Measurements from ENCODE around the gene FGFR3. TPM values are rescaled to one million over a fixed set of nuclear protein-coding genes. Genes with fewer than 3 reads are reported as not detected.

FGFR3 gene
- total and polyA plus RNA-seq, 2 of the 4 experiments (the other 2 are of a cell fraction): 0.18 to 0.67 TPM

- Histone ChIP-seq H2AK9ac (replicated peaks; ENCODE audit: low read depth, low read length, poor library complexity) (no peak overlapping the region), H4K91ac (ENCODE audit: insufficient read depth, low read depth, low read length) (no peak overlapping the region), H2BK5ac (ENCODE audit: low read depth, low read length, poor library complexity, severe bottlenecking) (no peak overlapping the region), H3K79me1 (ENCODE audit: low read depth in 1 of 2, low read length in 2 of 2) (no peaks in the 10 kb centered on the region), H3K4me3 (ENCODE audit: insufficient read depth, low read depth, low read length) (no peak overlapping the region), H3K9me3 (ENCODE audit: control insufficient read depth, insufficient read depth, low read length) (no peaks in the 10 kb centered on the region), H3K36me3 (ENCODE audit: control insufficient read depth, insufficient read depth, low read length) (no peaks in the 10 kb centered on the region), H3K27ac (ENCODE audit: insufficient read depth, low read length) (no peak overlapping the region), H3K18ac (ENCODE audit: low read depth, low read length) (no peak overlapping the region), H4K8ac (ENCODE audit: low read depth in 2 of 2, low read length in 2 of 2) (no peak overlapping the region), H3K4ac (ENCODE audit: low read depth, low read length) (no peak overlapping the region), H2BK15ac (ENCODE audit: low read depth, low read length) (no peak overlapping the region), H2BK20ac (ENCODE audit: low read depth, low read length) (no peak overlapping the region), H3K9me1 (ENCODE audit: insufficient read depth, low read length) (no peaks in the 10 kb centered on the region), H3K23ac (ENCODE audit: low read depth, low read length) (no peak overlapping the region), H3K14ac (replicated peaks; ENCODE audit: low read depth, low read length) (no peak overlapping the region), H4K5ac (ENCODE audit: low read depth, low read length) (no peak overlapping the region), H2AFZ (replicated peaks; ENCODE audit: low read length, poor library complexity) (no peak overlapping the region), H2BK120ac (ENCODE audit: low read depth, low read length) (no peak overlapping the region), H3K4me1 (ENCODE audit: control insufficient read depth, insufficient read depth, low read length) (no peaks in the 10 kb centered on the region; the same call in 1 of the 2 replicates), H2AK5ac (ENCODE audit: low read depth, low read length) (no peak overlapping the region), H3K56ac (ENCODE audit: extremely low read depth, insufficient read depth, low read length) (no peak overlapping the region), H3K9ac (ENCODE audit: low read depth, low read length) (no peak overlapping the region), H3K27me3 (ENCODE audit: control insufficient read depth, insufficient read depth, low read length) (peaks cover 13% of the 10 kb centered on the region; the same call in 1 of the 2 replicates), H3K4me2 (ENCODE audit: low read depth, low read length) (no peak overlapping the region), H4K20me1 (ENCODE audit: insufficient read depth, low read length) (no peaks in the 10 kb centered on the region; the same call in 1 of the 2 replicates)
- DNase-seq (no peak), ATAC-seq (ENCODE audit: low read depth) (no peak)
- ChIA-PET CTCF (no interaction called here), POLR2A (ENCODE audit: unreplicated experiment) (no interaction called here)
- 59% methylated on average over 9 of the region's 10 CpGs; no CpG with 5 or more reads in 1 of the 2 experiments for WGBS, 2 experiments (ENCODE audit: extremely low coverage in 2 of 2, insufficient read length in 1 of 2)
- in situ Hi-C loops (cut with MboI; ENCODE audit: low sequenced_read_pairs) (no loop called here), intact Hi-C loops (cut with micrococcal nuclease) (no loop called here), dilution Hi-C loops (cut with HindIII; ENCODE audit: low sequenced_read_pairs, unreplicated experiment) (no loop called here)
- no peak for TF ChIP-seq ELK1 (IDR thresholded peaks at IDR 0.05; ENCODE audit: borderline replicate concordance, low read depth, low read length)
- TF ChIP-seq RAD21 (IDR thresholded peaks at IDR 0.05; ENCODE audit: low read length): no peak
- no peak for TF ChIP-seq USF2 (IDR thresholded peaks at IDR 0.05; ENCODE audit: low read depth, low read length)
- no peak for TF ChIP-seq CTCF (conservative IDR thresholded peaks at IDR 0.05; ENCODE audit: low read depth, low read length)
- no peak for TF ChIP-seq MXI1 (IDR thresholded peaks at IDR 0.05; ENCODE audit: borderline replicate concordance, low read depth, low read length)
- TF ChIP-seq CHD1 (IDR thresholded peaks at IDR 0.05; ENCODE audit: low read depth, low read length): no peak
- BruUV-seq (replicated peaks): no TSS peak
These were observed 8.7 kb upstream of the FGFR3 start for GRCh38 chr4:1784395-1784788.
